HepG2 (cell line): ENCODE results near the gene CKS2. TPM values are rescaled to one million over a fixed set of nuclear protein-coding genes. Genes with fewer than 3 reads are reported as not detected.
A peak's percentile ranks its signal among the peaks of the same experiment; 100 is the strongest.

ENCODE experiments used
- CENPX ChIP-seq: sonication (generic); formaldehyde crosslinking; IDR thresholded peaks from 2 replicates; pipeline ENCODE4 v1.9.0; 2021; ENCODE audit warnings: mild to moderate bottlenecking, missing genetic modification reagents, moderate library complexity
- CREM ChIP-seq, 2 experiments: sonication (generic) in 1 of 2; formaldehyde crosslinking in 1 of 2; IDR thresholded peaks; 2 replicates each; pipeline versions ENCODE4 v1.4.0 to v1.6.1; 2016 to 2020; ENCODE audit warnings: antibody characterized with exemption in 1 of 2, mild to moderate bottlenecking in 1 of 2, missing genetic modification reagents in 1 of 2
- FOXA3 ChIP-seq: IDR thresholded peaks from 2 replicates; pipeline ENCODE4 v1.6.1; 2016; ENCODE audit warnings: missing genetic modification reagents, missing compliant biosample characterization
- FOXP4 ChIP-seq: sonication (generic); formaldehyde crosslinking; IDR thresholded peaks from 2 replicates; pipeline ENCODE4 v1.4.0; 2020; ENCODE audit warnings: missing genetic modification reagents
- KDM5B ChIP-seq: sonication (generic); formaldehyde crosslinking; IDR thresholded peaks from 2 replicates; pipeline ENCODE4 v1.4.0; 2020; ENCODE audit warnings: missing genetic modification reagents, mild to moderate bottlenecking, borderline replicate concordance
- KDM6A ChIP-seq: IDR thresholded peaks from 2 replicates; pipeline ENCODE4 v1.6.1; 2016; ENCODE audit warnings: low read depth
- KLF13 ChIP-seq: sonication (generic); formaldehyde crosslinking; IDR thresholded peaks from 2 replicates; pipeline ENCODE4 v1.4.0; 2020; ENCODE audit warnings: mild to moderate bottlenecking, missing genetic modification reagents
- KLF16 ChIP-seq, 2 experiments: sonication (generic) in 1 of 2; formaldehyde crosslinking in 1 of 2; IDR thresholded peaks; 2 replicates each; pipeline versions ENCODE4 v1.6.1 to v1.8.0; 2016 to 2023; ENCODE audit warnings: missing genetic modification reagents in 2 of 2, missing compliant biosample characterization in 1 of 2
- MAFG ChIP-seq: sonication (generic); formaldehyde crosslinking; IDR thresholded peaks from 2 replicates; pipeline ENCODE4 v1.5.1; 2020; ENCODE audit warnings: mild to moderate bottlenecking, missing genetic modification reagents
- MED8 ChIP-seq: sonication (generic); formaldehyde crosslinking; IDR thresholded peaks from 2 replicates; pipeline ENCODE4 v1.8.1; 2023; ENCODE audit warnings: mild to moderate bottlenecking, missing genetic modification reagents; ENCODE audit not compliant: insufficient replicate concordance
- MXD4 ChIP-seq: IDR thresholded peaks from 2 replicates; pipeline ENCODE4 v1.6.1; 2016; ENCODE audit warnings: mild to moderate bottlenecking, missing biosample characterization, missing genetic modification reagents
- MYNN ChIP-seq: sonication (generic); formaldehyde crosslinking; IDR thresholded peaks from 2 replicates; pipeline ENCODE4 v1.4.0; 2020; ENCODE audit warnings: mild to moderate bottlenecking, low read depth, missing genetic modification reagents
- NPAS2 ChIP-seq: sonication (generic); formaldehyde crosslinking; IDR thresholded peaks from 2 replicates; pipeline ENCODE4 v1.8.0; 2022; ENCODE audit warnings: mild to moderate bottlenecking, missing genetic modification reagents, borderline replicate concordance
- NRL ChIP-seq: sonication (generic); formaldehyde crosslinking; IDR thresholded peaks from 2 replicates; pipeline ENCODE4 v1.5.0; 2020; ENCODE audit warnings: missing genetic modification reagents, mild to moderate bottlenecking, moderate library complexity, borderline replicate concordance
- PCBP1 ChIP-seq: fragments of 200-400 bp; formaldehyde crosslinking; IDR thresholded peaks from 2 replicates; pipeline ENCODE4 v1.6.1; 2017; ENCODE audit warnings: mild to moderate bottlenecking, low read depth, low read length, borderline replicate concordance
- POLR2AphosphoS5 ChIP-seq: IDR thresholded peaks from 2 replicates; pipeline ENCODE4 v1.6.1; 2012; ENCODE audit warnings: low read depth, low read length
- RFX1 ChIP-seq: fragments of 450-650 bp; IDR thresholded peaks from 2 replicates; pipeline ENCODE4 v1.6.1; 2017
- SRY ChIP-seq: sonication (generic); formaldehyde crosslinking; IDR thresholded peaks from 2 replicates; pipeline ENCODE4 v1.8.0; 2022; ENCODE audit warnings: mild to moderate bottlenecking, missing genetic modification reagents
- TRIM22 ChIP-seq: fragments of 450-650 bp; IDR thresholded peaks from 2 replicates; pipeline ENCODE4 v1.6.1; 2017
- ZNF124 ChIP-seq: sonication (generic); formaldehyde crosslinking; IDR thresholded peaks from 2 replicates; pipeline ENCODE4 v1.4.0; 2020; ENCODE audit warnings: missing genetic modification reagents
- ZNF224 ChIP-seq: sonication (generic); formaldehyde crosslinking; IDR thresholded peaks from 2 replicates; pipeline ENCODE4 v1.5.0; 2020; ENCODE audit warnings: mild to moderate bottlenecking, missing genetic modification reagents
- ZNF629 ChIP-seq: sonication (generic); formaldehyde crosslinking; conservative IDR thresholded peaks from 2 replicates; pipeline ENCODE4 v1.5.0; 2020; ENCODE audit warnings: missing genetic modification reagents
- ZNF710 ChIP-seq: sonication (generic); formaldehyde crosslinking; IDR thresholded peaks from 2 replicates; pipeline ENCODE4 v1.5.0; 2020; ENCODE audit warnings: mild to moderate bottlenecking, missing genetic modification reagents, borderline replicate concordance
- ZNF746 ChIP-seq: sonication (generic); formaldehyde crosslinking; IDR thresholded peaks from 2 replicates; pipeline ENCODE4 v1.8.0; 2022; ENCODE audit warnings: mild to moderate bottlenecking, missing genetic modification reagents
- ZNF879 ChIP-seq: sonication (generic); formaldehyde crosslinking; IDR thresholded peaks from 2 replicates; pipeline ENCODE4 v1.8.1; 2023; ENCODE audit warnings: missing genetic modification reagents
- polyA plus RNA-seq, 8 experiments: library from polyadenylated mRNA; depleted of rRNA in 3 of 8; stranded (reverse) in 7 of 8; unstranded in 1 of 8; fragments of >200 nt; fragmentation: Illumina TruSeq in 4 of 8; extraction: Trizol in 4 of 8; gene quantifications; 2 replicates each; pipeline versions ENCODE4 v1.2.1 to v1.2.3, GENCODE V29; 2011 to 2016; ENCODE audit warnings: low read depth in 4 of 8, missing spikeins in 1 of 8, mixed read lengths in 1 of 8; ENCODE audit not compliant: insufficient read depth in 1 of 8
- total RNA-seq, 5 experiments: library from RNA; depleted of rRNA; stranded (reverse); fragments of >200 nt; fragmentation: Illumina TruSeq; extraction: Trizol; gene quantifications; 2 replicates each; pipeline ENCODE4 v1.2.3, GENCODE V29; 2016; ENCODE audit warnings: low read depth in 1 of 5

CKS2 gene
- total and polyA plus RNA-seq, 2 of the 13 experiments (the other 11 are each of a cell fraction or from before 2014, with no cell fraction given), result 251 to 317 TPM

DNA sequence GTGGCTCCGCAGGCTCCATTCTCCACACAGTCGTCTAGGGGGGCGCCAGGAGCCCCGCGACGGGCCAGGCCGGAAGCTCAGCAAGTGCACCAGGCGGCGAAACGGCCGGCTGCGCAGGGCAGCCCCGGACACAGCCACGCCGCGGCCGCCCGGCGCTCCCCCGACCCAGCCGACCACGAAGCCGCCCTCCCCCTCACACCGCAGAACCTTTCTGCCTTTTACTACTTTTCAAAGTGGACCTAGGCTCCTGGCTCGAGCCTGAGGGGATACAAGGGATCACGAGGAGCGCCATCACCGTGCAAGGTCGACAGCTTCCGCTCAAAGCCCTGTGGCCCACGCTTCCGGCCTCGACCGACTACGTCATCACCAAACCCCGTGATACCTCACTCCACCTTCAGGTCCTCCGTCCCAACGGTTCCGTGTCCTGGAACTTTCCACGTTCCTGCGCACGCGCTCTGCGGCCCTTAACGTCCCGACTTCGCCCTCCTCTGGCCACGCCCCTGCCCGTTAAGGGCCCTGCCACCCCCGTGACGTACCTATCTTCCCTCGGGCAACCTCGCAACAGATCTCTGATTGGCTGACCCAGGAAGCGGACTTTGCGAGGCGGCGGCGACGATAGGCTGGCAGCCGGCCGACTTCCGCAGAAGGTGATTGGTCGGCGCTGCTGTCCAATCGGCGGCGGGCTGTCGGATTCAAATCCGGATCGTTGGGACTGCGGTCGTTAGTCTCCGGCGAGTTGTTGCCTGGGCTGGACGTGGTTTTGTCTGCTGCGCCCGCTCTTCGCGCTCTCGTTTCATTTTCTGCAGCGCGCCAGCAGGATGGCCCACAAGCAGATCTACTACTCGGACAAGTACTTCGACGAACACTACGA is at the start of gene CKS2 (continued):
- no peak for TF ChIP-seq ZNF710 (CRISPR knock-in tag)
- peak in 1 of 2 experiments; percentile 34; a peak in 1 of 4 replicates for TF ChIP-seq KLF16 (CRISPR knock-in tag; IDR thresholded peaks at IDR 0.05)
- TF ChIP-seq PCBP1, result 0 out of 2 replicates have a peak, but pooled peaks have one; percentile 2
- 0 out of 2 replicates have a peak, but pooled peaks have one; percentile 68 for TF ChIP-seq MXD4 (CRISPR knock-in tag)
- no peak; the same call in 1 of the 2 replicates for TF ChIP-seq RFX1
- peak; percentile 68; the same call in 1 of the 2 replicates for TF ChIP-seq ZNF879 (CRISPR knock-in tag)
- TF ChIP-seq ZNF124, result peak; percentile 11; the same call in 1 of the 2 replicates
- 0 out of 2 replicates have a peak, but pooled peaks have one; percentile 23 for TF ChIP-seq MAFG (CRISPR knock-in tag)
- peak; percentile 76; the same call in 1 of the 2 replicates for TF ChIP-seq KDM5B (CRISPR knock-in tag)
- no peak for TF ChIP-seq ZNF224 (CRISPR knock-in tag)
- TF ChIP-seq CREM (IDR thresholded peaks at IDR 0.05), result peak; percentile 94
- no peak for TF ChIP-seq CREM (CRISPR knock-in tag; IDR thresholded peaks at IDR 0.05)
- no peak for TF ChIP-seq NPAS2 (CRISPR knock-in tag)
- no peak for TF ChIP-seq FOXP4 (CRISPR knock-in tag)
- no peak for TF ChIP-seq KLF13
- TF ChIP-seq KDM6A (CRISPR knock-in tag), result no peak
- TF ChIP-seq SRY (CRISPR knock-in tag), result peak; percentile 92; the same call in 1 of the 2 replicates
- TF ChIP-seq TRIM22, result no peak
- peak; percentile 89 for TF ChIP-seq POLR2AphosphoS5
- TF ChIP-seq FOXA3 (CRISPR knock-in tag), result peak; percentile 24
- no peak for TF ChIP-seq NRL (CRISPR knock-in tag)
- TF ChIP-seq ZNF746 (CRISPR knock-in tag), result peak; percentile 68
- no peak for TF ChIP-seq CENPX (CRISPR knock-in tag)
- TF ChIP-seq MED8 (CRISPR knock-in tag), result peak; percentile 19
- TF ChIP-seq ZNF629 (CRISPR knock-in tag), result no peak; the same call in 1 of the 2 replicates
- no peak for TF ChIP-seq MYNN (CRISPR knock-in tag)
